PC-3 (cell line): Measurements from ENCODE around the gene PIGL. TPM values are rescaled to one million over a fixed set of nuclear protein-coding genes. Genes with fewer than 3 reads are reported as not detected.

Source experiments
- ATAC-seq: fragments of 200-7000 bp; cut with Tn5 transposase; 2 replicates; pipeline ENCODE4 v1.9.1; 2020; ENCODE audit warnings: mild to moderate bottlenecking, moderate library complexity
- BruUV-seq: library from RNA; stranded (reverse); fragments of 400-500 nt; replicated peaks from 2 replicates; lab custom pipeline; 2021; lab: Mats Ljungman, UMichigan
- CTCF ChIA-PET: fragments of 300-600 bp; sonication (Branson Sonifier 250); formaldehyde crosslinking; loops from one replicate; lab custom pipeline; 2022; ENCODE audit warnings: antibody characterized with exemption; lab: Charles Lee
- POLR2A ChIA-PET: fragments of 300-600 bp; sonication (Branson Sonifier 250); formaldehyde crosslinking; loops from one replicate; lab custom pipeline; 2022; ENCODE audit warnings: antibody characterized with exemption; ENCODE audit not compliant: unreplicated experiment; lab: Charles Lee
- DNase-seq: peaks from one replicate; pipeline ENCODE4 v3.0.0-alpha.2; 2015
- H2AFZ ChIP-seq: fragments of 300-600 bp; sonication (generic); 2 replicates; pipeline ENCODE4 v1.6.0; 2016; ENCODE audit warnings: antibody characterized with exemption, low read length
- H3F3A ChIP-seq: fragments of 300-600 bp; sonication (generic); one replicate; pipeline ENCODE4 v1.6.0; 2017; ENCODE audit warnings: antibody characterized with exemption, low read length, control low read depth, mild to moderate bottlenecking; ENCODE audit not compliant: unreplicated experiment
- H3K27ac ChIP-seq: fragments of 300-600 bp; sonication (generic); 2 replicates; pipeline ENCODE4 v1.5.1; 2016; ENCODE audit warnings: mild to moderate bottlenecking, low read length
- H3K27me3 ChIP-seq: fragments of 300-600 bp; sonication (generic); 2 replicates; pipeline ENCODE4 v1.6.1; 2016; ENCODE audit warnings: low read length, mixed read lengths
- H3K36me3 ChIP-seq: fragments of 300-600 bp; sonication (generic); 2 replicates; pipeline ENCODE4 v1.6.1; 2016; ENCODE audit warnings: low read depth, mixed run types, low read length, mixed read lengths
- H3K4me1 ChIP-seq: fragments of 300-600 bp; sonication (generic); 2 replicates; pipeline ENCODE4 v1.5.1; 2016; ENCODE audit warnings: low read length; ENCODE audit not compliant: insufficient read depth
- H3K4me2 ChIP-seq: fragments of 300-600 bp; sonication (generic); 2 replicates; pipeline ENCODE4 v1.6.0; 2016; ENCODE audit warnings: low read length
- H3K4me3 ChIP-seq: fragments of 300-600 bp; sonication (generic); 2 replicates; pipeline ENCODE4 v1.5.1; 2016; ENCODE audit warnings: mild to moderate bottlenecking, low read length, mixed read lengths
- H3K79me2 ChIP-seq: fragments of 300-600 bp; sonication (generic); 2 replicates; pipeline ENCODE4 v1.6.1; 2017; ENCODE audit warnings: low read length, mixed read lengths
- H3K9ac ChIP-seq: fragments of 300-600 bp; sonication (generic); 2 replicates; pipeline ENCODE4 v1.6.0; 2016; ENCODE audit warnings: mild to moderate bottlenecking, low read length
- H3K9me2 ChIP-seq: fragments of 300-600 bp; sonication (generic); replicated peaks from 2 replicates; pipeline ENCODE4 v1.6.1; 2016; ENCODE audit warnings: mixed run types, low read length, mixed read lengths
- H3K9me3 ChIP-seq: fragments of 300-600 bp; sonication (generic); 2 replicates; pipeline ENCODE4 v1.6.1; 2016; ENCODE audit warnings: low read length, mixed read lengths
- H4K20me1 ChIP-seq: fragments of 300-600 bp; sonication (generic); 2 replicates; pipeline ENCODE4 v1.6.1; 2016; ENCODE audit warnings: low read length, mixed read lengths
- CTCF ChIP-seq: fragments of 300-600 bp; sonication (generic); conservative IDR thresholded peaks from 2 replicates; pipeline ENCODE4 v1.5.1; 2017; ENCODE audit warnings: antibody characterized with exemption, low read depth, mild to moderate bottlenecking, low read length
- EZH2 ChIP-seq: fragments of 300-600 bp; sonication (generic); IDR thresholded peaks from one replicate; pipeline ENCODE4 v1.6.1; 2017; ENCODE audit warnings: antibody characterized with exemption, mild to moderate bottlenecking, low read length; ENCODE audit not compliant: unreplicated experiment
- EZH2phosphoT487 ChIP-seq: fragments of 300-600 bp; sonication (generic); IDR thresholded peaks from 2 replicates; pipeline ENCODE4 v1.6.1; 2018; ENCODE audit warnings: mild to moderate bottlenecking, antibody characterized with exemption, low read length, borderline replicate concordance
- intact Hi-C: fragments of 100-400 bp; cut with micrococcal nuclease; formaldehyde crosslinking; loops from 2 replicates; pipeline ENCODE4 v1.9.0; 2023
- total RNA-seq: library from RNA; depleted of rRNA; stranded (reverse); fragments of >200 nt; gene quantifications from 2 replicates; pipeline ENCODE4 v1.2.3, GENCODE V29; 2014

PIGL gene
- total RNA-seq, 1 experiment from 2014 or later, result 37.4 TPM

- Histone ChIP-seq H2AFZ (no peak overlapping the region), H3K9me2 (no peaks in the 10 kb centered on the region), H3K4me2 (no peak overlapping the region), H3F3A (no peaks in the 10 kb centered on the region), H3K79me2 (no peaks in the 10 kb centered on the region), H3K36me3 (peaks cover 6% of the 10 kb centered on the region; the same call in 1 of the 2 replicates), H4K20me1 (no peaks in the 10 kb centered on the region), H3K27ac (no peak overlapping the region), H3K4me3 (no peak overlapping the region), H3K9ac (no peak overlapping the region), H3K27me3 (no peaks in the 10 kb centered on the region), H3K9me3 (no peaks in the 10 kb centered on the region), H3K4me1 (peaks cover 2% of the 10 kb centered on the region; the same call in 1 of the 2 replicates)
- BruUV-seq, result no TSS peak
- ChIA-PET POLR2A (no interaction called here), CTCF (no interaction called here)
- no peak for TF ChIP-seq CTCF
- no peak for TF ChIP-seq EZH2
- TF ChIP-seq EZH2phosphoT487, result no peak
- intact Hi-C loops, result no loop called here
- no peak for ATAC-seq
- DNase-seq, result no peak
These were observed 129.8 kb downstream of the PIGL start for GRCh38 chr17:16346721-16347271.

- H3K36me3 ChIP-seq, result no peaks in the 10 kb centered on the region
- H3K79me2 ChIP-seq, result no peaks in the 10 kb centered on the region
- DNase-seq (no peak), ATAC-seq (no peak)
- H3K4me1 ChIP-seq, result peaks cover 2% of the 10 kb centered on the region; the same call in 1 of the 2 replicates
- no peaks in the 10 kb centered on the region for H3F3A ChIP-seq
- ChIA-PET POLR2A (no interaction called here), CTCF (no interaction called here)
- H3K4me3 ChIP-seq, result no peak overlapping the region
- H4K20me1 ChIP-seq, result no peaks in the 10 kb centered on the region
- H3K9ac ChIP-seq, result no peak overlapping the region
- no TSS peak for BruUV-seq
- intact Hi-C loops, result no loop called here
- H3K9me2 ChIP-seq, result no peaks in the 10 kb centered on the region
- H2AFZ ChIP-seq, result no peak overlapping the region
- TF ChIP-seq EZH2phosphoT487, result no peak
- TF ChIP-seq EZH2, result no peak
- TF ChIP-seq CTCF, result no peak
- H3K27ac ChIP-seq, result no peak overlapping the region
- no peaks in the 10 kb centered on the region for H3K27me3 ChIP-seq
- H3K4me2 ChIP-seq, result no peak overlapping the region
- no peaks in the 10 kb centered on the region for H3K9me3 ChIP-seq
These were observed 131.6 kb downstream of the PIGL start for GRCh38 chr17:16348586-16348985.

GRCh38 chr17:16349431-16349830 lies 132.4 kb downstream of the PIGL start:
- no peak overlapping the region for H3K9ac ChIP-seq
- no peaks in the 10 kb centered on the region for H3K79me2 ChIP-seq
- no TSS peak for BruUV-seq
- H3K9me2 ChIP-seq, result no peaks in the 10 kb centered on the region
- H4K20me1 ChIP-seq, result no peaks in the 10 kb centered on the region
- intact Hi-C loops, result no loop called here
- no peaks in the 10 kb centered on the region for H3F3A ChIP-seq
- DNase-seq (no peak), ATAC-seq (no peak)
- no peaks in the 10 kb centered on the region for H3K36me3 ChIP-seq
- no peak overlapping the region for H3K4me2 ChIP-seq
- no peak for TF ChIP-seq CTCF
- no peak for TF ChIP-seq EZH2
- TF ChIP-seq EZH2phosphoT487, result no peak
- CTCF ChIA-PET, result interaction anchor here (0.7 kb wide), 1 partner anchor 951 kb away, joined by 3 read pairs; no protein-coding TSS in a partner anchor
- no peak overlapping the region for H3K27ac ChIP-seq
- POLR2A ChIA-PET, result no interaction called here
- H3K4me3 ChIP-seq, result no peak overlapping the region
- no peaks in the 10 kb centered on the region for H3K9me3 ChIP-seq
- no peak overlapping the region for H2AFZ ChIP-seq
- peaks cover 2% of the 10 kb centered on the region; the same call in 1 of the 2 replicates for H3K4me1 ChIP-seq
- no peaks in the 10 kb centered on the region for H3K27me3 ChIP-seq
